HCT116 (cell line): ENCODE measurements around the gene GFI1. TPM values are rescaled to one million over a fixed set of nuclear protein-coding genes. Genes with fewer than 3 reads are reported as not detected.

ENCODE experiments used
- ATAC-seq: fragments of 200-7000 bp; cut with Tn5 transposase; 2 replicates; pipeline ENCODE4 v1.9.1; 2020; ENCODE audit warnings: mild to moderate bottlenecking, moderate library complexity
- BruUV-seq: library from RNA; stranded (reverse); fragments of 400-500 nt; replicated peaks from 2 replicates; lab custom pipeline; 2021; lab: Mats Ljungman, UMichigan
- CTCF ChIA-PET: fragments of 300-600 bp; sonication (Branson Sonifier 250); formaldehyde crosslinking; loops from one replicate; lab custom pipeline; 2021; ENCODE audit warnings: antibody characterized with exemption; lab: Charles Lee
- POLR2A ChIA-PET: fragments of 300-600, 350-600 bp; sonication (Branson Sonifier 250); formaldehyde crosslinking; loops from one replicate; lab custom pipeline; 2021; ENCODE audit warnings: antibody characterized with exemption; lab: Charles Lee
- RAD21 ChIA-PET, 2 experiments: fragments of 300-600 bp; sonication (Branson Sonifier 250); formaldehyde crosslinking; loops; one replicate each; lab custom pipeline; 2023; ENCODE audit warnings: low total read pairs in 2 of 2; ENCODE audit not compliant: uncharacterized antibody in 2 of 2, unreplicated experiment in 2 of 2, low non-redundant PET in 1 of 2; lab: Charles Lee
- DNase-seq: peaks from one replicate; pipeline ENCODE4 v3.0.0-alpha.2; 2010; ENCODE audit warnings: low read depth, low spot score
- H2AFZ ChIP-seq: fragments of 200-600 bp; shearing (Covaris generic), sonication (generic); 2 replicates; pipeline ENCODE4 v1.6.1; 2017; ENCODE audit warnings: low read depth, mixed run types, mixed read lengths, antibody characterized with exemption, low read length; ENCODE audit not compliant: poor library complexity, severe bottlenecking
- H3K27ac ChIP-seq: 2 replicates; pipeline ENCODE4 v1.5.1; 2012; ENCODE audit warnings: low read depth, low read length
- H3K27me3 ChIP-seq: fragments of 200-600 bp; sonication (generic); 2 replicates; pipeline ENCODE4 v1.6.1; 2016; ENCODE audit warnings: mixed run types, low read length, mixed read lengths; ENCODE audit not compliant: insufficient read depth
- H3K36me3 ChIP-seq, 2 experiments: fragments of 200-500 bp in 1 of 2; fragments of 200-600 bp in 1 of 2; sonication (Bioruptor generic) in 1 of 2; sonication (generic) in 1 of 2; 2 replicates each; pipeline versions ENCODE4 v1.5.1 to v1.6.1; 2014 to 2016; ENCODE audit warnings: low read length in 2 of 2, inconsistent platforms in 1 of 2, mixed read lengths in 1 of 2, mixed run types in 1 of 2; ENCODE audit not compliant: insufficient read depth in 2 of 2, control insufficient read depth in 1 of 2
- H3K4me1 ChIP-seq, 2 experiments: fragments of 200-600 bp in 1 of 2; sonication (generic) in 1 of 2; 2 replicates each; pipeline versions ENCODE4 v1.5.1 to v1.6.1; 2012 to 2017; ENCODE audit warnings: low read length in 2 of 2, inconsistent platforms in 1 of 2, mild to moderate bottlenecking in 1 of 2, mixed read lengths in 1 of 2, mixed run types in 1 of 2, moderate library complexity in 1 of 2; ENCODE audit not compliant: insufficient read depth in 2 of 2, control insufficient read depth in 1 of 2
- H3K4me2 ChIP-seq: fragments of 200-600 bp; sonication (generic); 2 replicates; pipeline ENCODE4 v1.6.1; 2017; ENCODE audit warnings: mixed run types, low read length, mixed read lengths
- H3K4me3 ChIP-seq, 2 experiments: fragments of 200-600 bp in 1 of 2; sonication (generic) in 1 of 2; replicated peaks in 1 of 2; 2 replicates each; pipeline ENCODE4 v1.5.1; 2011 to 2016; ENCODE audit warnings: low read length in 2 of 2, control low read depth in 1 of 2, low read depth in 1 of 2, mild to moderate bottlenecking in 1 of 2, mixed read lengths in 1 of 2, mixed run types in 1 of 2
- H3K79me2 ChIP-seq: fragments of 200-600 bp; sonication (generic); 2 replicates; pipeline ENCODE4 v1.6.1; 2017; ENCODE audit warnings: mild to moderate bottlenecking, mixed run types, low read length, moderate library complexity, mixed read lengths; ENCODE audit not compliant: insufficient read depth
- H3K9ac ChIP-seq: fragments of 200-600 bp; sonication (generic); 2 replicates; pipeline ENCODE4 v1.6.1; 2016; ENCODE audit warnings: low read length, mixed read lengths
- H3K9me2 ChIP-seq: fragments of 200-600 bp; sonication (generic), shearing (Covaris generic); 2 replicates; pipeline ENCODE4 v1.6.1; 2017; ENCODE audit warnings: mixed run types, mild to moderate bottlenecking, moderate library complexity; ENCODE audit not compliant: insufficient read depth
- H3K9me3 ChIP-seq, 2 experiments: fragments of 200-500 bp in 1 of 2; fragments of 200-600 bp in 1 of 2; sonication (Bioruptor generic) in 1 of 2; sonication (generic) in 1 of 2; 2 replicates each; pipeline ENCODE4 v1.6.1; 2014 to 2017; ENCODE audit warnings: low read length in 2 of 2, mixed read lengths in 2 of 2, inconsistent platforms in 1 of 2, low read depth in 1 of 2, mild to moderate bottlenecking in 1 of 2, mixed run types in 1 of 2, moderate library complexity in 1 of 2; ENCODE audit not compliant: control insufficient read depth in 1 of 2, insufficient read depth in 1 of 2
- H4K20me1 ChIP-seq: fragments of 200-600 bp; sonication (generic), shearing (Covaris generic); 2 replicates; pipeline ENCODE4 v1.6.1; 2017; ENCODE audit warnings: mixed run types, mild to moderate bottlenecking, moderate library complexity; ENCODE audit not compliant: insufficient read depth
- CEBPB ChIP-seq: IDR thresholded peaks from 2 replicates; pipeline ENCODE4 v1.6.1; 2012; ENCODE audit warnings: low read depth
- CTCF ChIP-seq, 3 experiments: fragments of 200-600 bp in 1 of 3; sonication (generic) in 1 of 3; IDR thresholded peaks in 2 of 3; conservative IDR thresholded peaks in 1 of 3; 2 replicates each; pipeline ENCODE4 v1.5.1; 2012 to 2017; ENCODE audit warnings: low read depth in 2 of 3, low read length in 2 of 3, antibody characterized with exemption in 1 of 3, borderline replicate concordance in 1 of 3, control low read depth in 1 of 3, mild to moderate bottlenecking in 1 of 3, mixed read lengths in 1 of 3, mixed run types in 1 of 3, moderate library complexity in 1 of 3; ENCODE audit not compliant: insufficient read depth in 1 of 3
- EGR1 ChIP-seq: IDR thresholded peaks from 2 replicates; pipeline ENCODE4 v1.6.1; 2012; ENCODE audit warnings: low read depth
- FOSL1 ChIP-seq: IDR thresholded peaks from 2 replicates; pipeline ENCODE4 v1.6.1; 2012; ENCODE audit warnings: low read depth
- RAD21 ChIP-seq: IDR thresholded peaks from 2 replicates; pipeline ENCODE4 v1.6.1; 2012; ENCODE audit warnings: low read depth, mild to moderate bottlenecking
- REST ChIP-seq: IDR thresholded peaks from 2 replicates; pipeline ENCODE4 v1.6.1; 2012; ENCODE audit warnings: low read depth
- SRF ChIP-seq: IDR thresholded peaks from 2 replicates; pipeline ENCODE4 v1.6.1; 2012; ENCODE audit warnings: low read depth
- ZBTB33 ChIP-seq: IDR thresholded peaks from 2 replicates; pipeline ENCODE4 v1.6.1; 2011; ENCODE audit warnings: mild to moderate bottlenecking, low read length, moderate library complexity; ENCODE audit not compliant: insufficient replicate concordance; ENCODE audit errors: extremely low read depth
- intact Hi-C: fragments of 100-400 bp; cut with micrococcal nuclease; formaldehyde crosslinking; loops from 2 replicates; pipeline ENCODE4 v1.10.0; 2022
- total RNA-seq: library from RNA; stranded (reverse); gene quantifications from one replicate; pipeline ENCODE4 v1.2.1, GENCODE V29; 2021; ENCODE audit not compliant: unreplicated experiment

GFI1 gene
- total RNA-seq, 1 experiment from 2014 or later, result 8.1 TPM

GRCh38 chr1:92476071-92476631 lies 10.6 kb downstream of the GFI1 start:
- Histone ChIP-seq H2AFZ (no peak overlapping the region), H4K20me1 (no peaks in the 10 kb centered on the region), H3K9me3 (no peaks in the 10 kb centered on the region), H3K4me2 (no peak overlapping the region), H3K4me3 (no peak overlapping the region), H3K9me2 (no peaks in the 10 kb centered on the region), H3K27ac (no peak overlapping the region), H3K4me1 (no peaks in the 10 kb centered on the region), H3K9ac (no peak overlapping the region)
- ATAC-seq (no peak), DNase-seq (no peak)
- RAD21 ChIA-PET, result no interaction called here
- no peak for TF ChIP-seq CEBPB
- no peak for TF ChIP-seq CTCF (IDR thresholded peaks at IDR 0.05 in 2 of 3, conservative IDR thresholded peaks at IDR 0.05 in 1 of 3; ENCODE audit: borderline replicate concordance in 1 of 3, insufficient read depth in 1 of 3, low read depth in 2 of 3, low read length in 2 of 3)
- TF ChIP-seq REST, result no peak
- no peak for TF ChIP-seq EGR1
- TF ChIP-seq SRF, result no peak
- TF ChIP-seq RAD21, result no peak
- no peak for TF ChIP-seq FOSL1
- TF ChIP-seq ZBTB33, result no peak
- TF ChIP-seq, all 23 proteins: peak for 0
- BruUV-seq, result no TSS peak
- CTCF ChIA-PET, result no interaction called here
- Histone ChIP-seq H3K36me3 (no peaks in the 10 kb centered on the region), H3K27me3 (no peaks in the 10 kb centered on the region), H3K79me2 (no peaks in the 10 kb centered on the region)
- intact Hi-C loops, result no loop called here
- POLR2A ChIA-PET, result no interaction called here
